NCI-H510A treated with DMSO at 0.1 percent for 48 hours (cell line): ENCODE results near the gene IL1RN.

Source experiments
- DNase-seq: peaks from one replicate; lab custom pipeline; 2025; lab: John Stamatoyannopoulos, UW

The IL1RN gene

GRCh38 chr2:113104054-113104611 is 23.3 kb upstream of the IL1RN start:
- no peak for DNase-seq

- DNase-seq: no peak
Observed at GRCh38 chr2:113105047-113105785, 22.2 kb upstream of the IL1RN start.

- DNase-seq: no peak
Observed at GRCh38 chr2:113111121-113111520, 16.3 kb upstream of the IL1RN start.

GRCh38 chr2:113111823-113112287 is 15.5 kb upstream of the IL1RN start:
- DNase-seq: no peak

- no peak for DNase-seq
Observed at GRCh38 chr2:113112441-113112840, 15.0 kb upstream of the IL1RN start.

GRCh38 chr2:113112871-113113270 is 14.5 kb upstream of the IL1RN start:
- DNase-seq: no peak

- DNase-seq: no peak
Observed at GRCh38 chr2:113113807-113114206, 13.6 kb upstream of the IL1RN start.

- DNase-seq: no peak
Observed at GRCh38 chr2:113114224-113114945, 13.0 kb upstream of the IL1RN start.

GRCh38 chr2:113114996-113115395 is 12.4 kb upstream of the IL1RN start:
- DNase-seq: no peak

GRCh38 chr2:113116100-113116958 is 11.1 kb upstream of the IL1RN start:
- no peak for DNase-seq

GRCh38 chr2:113117541-113118262 is 9.7 kb upstream of the IL1RN start:
- no peak for DNase-seq

- no peak for DNase-seq
Observed at GRCh38 chr2:113118263-113118657, 9.1 kb upstream of the IL1RN start.

- no peak for DNase-seq
Observed at GRCh38 chr2:113119111-113119510, 8.3 kb upstream of the IL1RN start.

- DNase-seq: no peak
Observed at GRCh38 chr2:113120861-113121260, 6.5 kb upstream of the IL1RN start.

- DNase-seq: no peak
Observed at GRCh38 chr2:113122364-113122763, 5.0 kb upstream of the IL1RN start.

GRCh38 chr2:113123726-113124125 is 3.7 kb upstream of the IL1RN start:
- no peak for DNase-seq

- no peak for DNase-seq
Observed at GRCh38 chr2:113124181-113124961, 3.0 kb upstream of the IL1RN start.

GRCh38 chr2:113124984-113125855 is 2.2 kb upstream of the IL1RN start:
- no peak for DNase-seq

GRCh38 chr2:113127646-113128570 is 510 bp downstream of the IL1RN start:
- no peak for DNase-seq
